Measurements from ENCODE around the gene NHSL2.

The NHSL2 gene

GRCh38 chrX:72081605-72082320 is 171.1 kb downstream of the NHSL2 start:
- DNase-seq: no peak

DNA sequence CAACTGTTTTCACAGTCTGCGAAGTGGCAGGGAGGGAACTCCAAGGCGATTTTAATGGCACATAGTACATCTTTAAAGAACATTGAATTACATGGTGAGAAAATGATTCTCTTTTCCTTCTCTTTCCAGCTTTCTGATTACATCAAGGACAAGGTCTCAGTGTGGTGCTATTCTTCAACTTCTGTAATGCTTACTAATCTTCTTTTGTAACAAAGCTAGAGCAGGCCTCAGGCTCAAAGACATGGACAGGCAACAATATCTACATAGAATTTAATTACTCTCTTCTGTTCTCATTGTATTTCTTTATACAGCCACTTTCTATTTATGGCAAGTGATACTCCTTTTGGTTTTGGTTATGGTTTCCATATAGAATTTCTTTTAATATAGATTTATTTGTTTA is 172.6 kb downstream of the NHSL2 start:
- DNase-seq: no peak

DNA sequence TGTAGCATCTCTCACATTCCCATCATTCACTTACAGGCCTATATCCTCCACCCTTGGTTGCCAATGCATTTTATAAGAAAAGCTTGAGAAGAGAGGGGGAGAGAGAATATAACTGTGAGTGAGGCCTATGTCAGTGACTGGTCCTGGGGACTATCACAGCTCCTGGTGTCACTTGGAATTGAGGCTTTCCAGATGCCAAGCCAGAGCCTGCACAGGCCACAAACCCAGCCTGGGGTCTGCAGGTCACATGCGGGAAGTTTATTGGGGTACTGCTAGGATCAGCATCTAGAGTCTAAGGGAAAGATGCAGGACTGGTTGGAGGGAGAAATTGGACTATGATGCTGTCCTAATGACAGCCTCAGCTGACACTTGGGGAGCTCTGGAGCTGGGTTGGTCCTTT is 173.5 kb downstream of the NHSL2 start:
- DNase-seq: no peak

- no peak for DNase-seq
Measured at GRCh38 chrX:72086995-72087394, 176.3 kb downstream of the NHSL2 start.

DNA sequence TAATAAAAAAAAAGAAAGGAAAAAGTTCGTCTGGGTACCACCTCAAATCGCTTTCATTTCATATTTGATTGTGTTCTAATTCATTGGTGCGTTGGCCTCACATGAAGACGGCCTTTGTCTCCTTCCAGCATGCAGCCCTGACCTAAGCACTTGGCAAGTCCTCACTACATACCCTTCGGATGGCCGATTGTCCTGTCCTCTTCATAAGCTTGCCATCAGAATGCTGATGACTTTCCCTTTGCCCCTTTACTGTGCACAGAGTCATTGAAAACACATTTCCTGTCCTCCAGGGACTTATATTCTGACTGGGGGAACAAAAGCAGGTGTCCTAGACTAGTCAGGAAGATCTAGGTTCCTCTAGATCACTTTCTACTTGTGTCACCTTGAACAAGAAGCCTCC is 178.1 kb downstream of the NHSL2 start:
- DNase-seq: no peak

DNA sequence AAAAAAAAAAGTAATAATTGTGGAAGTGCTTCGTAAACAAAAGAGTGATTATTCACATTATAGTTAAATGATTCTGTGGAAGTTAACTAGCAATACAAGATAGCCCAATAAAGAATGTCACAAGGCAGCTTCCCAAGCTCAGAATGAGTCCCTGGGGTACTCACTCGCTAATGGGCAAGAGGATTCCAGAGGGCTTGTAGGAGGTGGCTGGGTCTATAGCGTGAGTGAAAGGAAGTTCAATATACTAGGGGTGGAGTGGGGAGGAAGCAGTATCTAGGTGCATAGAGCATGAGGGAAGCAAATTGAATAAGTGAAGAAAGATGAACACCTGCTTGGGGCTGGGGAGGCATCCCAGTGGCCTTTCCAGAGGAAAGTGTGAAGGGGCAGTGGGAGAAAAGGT is 178.6 kb downstream of the NHSL2 start:
- no peak for DNase-seq

DNA sequence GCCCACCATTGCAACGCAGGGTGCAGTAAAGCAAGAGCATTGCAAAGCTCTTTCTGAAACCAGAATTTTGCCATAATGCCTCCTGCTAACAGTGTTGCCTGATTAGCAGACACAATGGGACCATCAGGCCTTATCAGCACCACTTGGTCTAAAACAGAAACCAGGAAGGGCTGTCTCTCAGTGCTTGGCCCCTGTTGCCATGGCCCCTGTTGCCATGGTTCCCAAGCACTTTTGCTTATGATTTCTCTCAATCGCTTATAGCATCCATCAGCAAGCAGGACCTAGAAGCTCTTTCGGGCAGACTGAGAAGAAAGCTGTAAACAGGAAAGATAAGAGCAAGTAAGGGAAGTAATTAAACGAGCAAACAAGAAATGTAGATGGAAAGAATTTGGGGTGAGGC is 184.2 kb downstream of the NHSL2 start:
- no peak for DNase-seq

- no peak for DNase-seq
Measured at GRCh38 chrX:72095370-72095769, 184.7 kb downstream of the NHSL2 start.

DNA sequence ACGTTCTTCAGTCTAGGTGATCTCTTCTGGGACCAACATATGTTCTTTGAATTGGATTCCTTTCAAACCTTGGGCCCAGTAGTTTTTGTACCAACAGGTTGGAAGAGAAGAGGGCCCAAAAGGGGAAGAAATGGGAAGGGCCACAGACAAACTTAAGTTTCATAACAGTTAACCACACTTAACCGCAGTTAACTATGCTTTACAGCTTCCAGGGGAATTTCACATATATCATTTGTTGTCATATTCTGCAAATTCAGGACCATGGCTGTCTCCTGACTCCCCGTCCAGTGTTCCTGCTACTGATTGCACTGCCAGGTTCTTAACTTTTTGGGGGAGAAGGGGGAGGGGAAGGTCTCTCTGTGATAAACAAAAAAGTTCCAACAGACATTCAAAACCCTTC is 186.5 kb downstream of the NHSL2 start:
- DNase-seq: no peak

GRCh38 chrX:72100051-72100755 is 189.6 kb downstream of the NHSL2 start:
- DNase-seq: no peak

- no peak for DNase-seq
Measured at GRCh38 chrX:72100824-72101351, 190.2 kb downstream of the NHSL2 start.

DNA sequence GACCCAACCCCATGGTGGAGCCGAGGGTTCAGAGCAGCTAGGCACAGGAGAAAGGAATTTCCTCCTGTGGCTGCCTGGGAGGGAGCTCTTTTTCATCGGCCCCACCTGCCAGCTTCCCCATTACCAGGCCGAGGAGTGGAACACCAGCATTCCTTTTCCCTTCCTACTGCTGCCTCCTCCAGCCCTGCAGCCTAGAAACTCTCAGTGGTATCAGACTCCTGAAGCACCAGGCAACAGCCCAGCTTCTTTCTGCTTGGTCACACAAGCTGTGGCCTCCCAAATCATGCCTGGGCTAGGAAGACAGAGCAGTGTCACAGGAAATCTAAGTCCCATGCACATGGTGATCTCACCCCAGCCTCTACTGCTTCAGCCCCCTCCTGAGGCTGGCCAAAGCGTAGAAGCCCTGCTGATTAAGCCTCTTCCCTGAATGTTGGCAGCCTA is 191.0 kb downstream of the NHSL2 start:
- DNase-seq: peak; percentile 39

GRCh38 chrX:72102126-72102525 is 191.5 kb downstream of the NHSL2 start:
- no peak for DNase-seq

- no peak for DNase-seq
Measured at GRCh38 chrX:72102760-72103159, 192.1 kb downstream of the NHSL2 start.

GRCh38 chrX:72105436-72105835 is 194.8 kb downstream of the NHSL2 start:
- DNase-seq: no peak

DNA sequence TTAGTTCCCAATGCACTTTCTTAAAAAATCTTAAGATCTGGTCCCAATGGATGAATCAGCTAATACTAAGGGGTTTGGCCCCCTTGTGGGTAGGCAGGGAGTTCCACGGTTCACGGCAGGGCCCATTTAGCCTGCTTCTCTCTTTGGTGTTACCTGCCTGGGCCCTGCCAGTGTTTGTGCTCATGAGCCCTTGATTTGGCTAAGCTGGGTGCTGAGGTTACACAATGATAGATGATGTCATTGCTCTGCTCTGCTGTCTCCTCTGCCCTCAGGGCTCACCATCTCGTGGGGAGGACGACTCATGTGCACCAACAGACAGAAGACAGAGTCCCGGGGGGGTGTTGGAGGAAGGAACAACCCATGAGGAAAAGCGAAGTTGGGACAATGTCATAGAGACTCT is 196.7 kb downstream of the NHSL2 start:
- DNase-seq: peak; percentile 71

- DNase-seq: no peak
Measured at GRCh38 chrX:72107841-72108595, 197.4 kb downstream of the NHSL2 start.

DNA sequence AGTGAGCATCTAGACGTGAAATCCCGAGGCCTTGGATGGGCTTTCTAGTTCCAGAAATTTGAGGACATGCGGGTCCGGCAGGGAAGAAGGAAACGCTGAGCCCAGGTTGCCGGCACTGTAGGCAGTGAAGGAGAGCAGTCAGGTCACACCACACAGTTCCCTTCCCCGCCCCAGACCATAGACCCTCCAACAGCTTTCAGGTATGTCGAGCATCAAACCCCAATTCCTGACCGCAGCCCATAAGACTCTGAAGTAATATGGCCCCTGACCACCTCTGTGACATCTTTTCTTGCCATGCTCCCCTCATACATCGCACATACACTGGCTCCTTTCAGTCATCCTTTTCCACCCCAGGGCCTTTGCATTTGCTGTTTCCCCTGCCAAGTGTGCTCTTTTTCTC is 198.0 kb downstream of the NHSL2 start:
- no peak for DNase-seq

DNA sequence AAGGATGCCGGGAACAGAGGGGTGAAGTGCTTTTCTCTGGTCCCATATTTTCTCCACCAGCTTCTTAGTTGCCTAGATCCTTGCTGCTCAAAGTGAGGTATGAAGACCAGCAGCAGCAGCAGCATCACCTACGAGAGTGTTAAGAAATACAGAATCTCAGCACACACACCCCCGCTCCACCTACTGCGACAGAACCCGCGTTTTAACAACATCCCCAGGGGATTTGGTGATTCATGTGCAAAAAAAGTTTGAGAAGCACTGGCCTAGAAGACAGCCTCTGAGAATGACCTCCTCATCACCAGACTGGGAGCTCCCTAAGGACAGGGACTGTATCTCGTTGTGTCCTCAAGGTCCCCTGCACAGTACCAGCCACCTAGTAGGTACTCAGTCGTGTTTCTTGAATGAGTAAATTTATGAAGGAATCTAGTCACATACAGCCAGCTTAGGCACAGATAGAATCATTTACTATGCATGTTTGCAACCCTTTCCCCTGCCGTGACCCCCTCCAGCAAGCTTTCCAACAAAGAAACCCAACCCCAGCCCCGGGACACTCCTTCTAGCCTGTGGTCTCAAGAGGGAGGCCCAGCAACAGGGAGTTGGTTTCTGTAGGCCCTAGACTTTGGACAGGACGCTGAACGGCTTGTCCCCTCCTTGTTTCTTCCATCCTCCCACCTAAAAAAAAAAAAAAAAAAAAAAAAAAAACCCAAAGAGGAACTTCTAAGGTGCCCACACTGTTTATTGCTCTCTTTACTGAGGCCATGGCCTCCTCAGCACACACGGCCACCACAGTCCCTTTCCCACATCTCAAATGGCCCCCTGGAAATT is 199.6 kb downstream of the NHSL2 start:
- no peak for DNase-seq

DNA sequence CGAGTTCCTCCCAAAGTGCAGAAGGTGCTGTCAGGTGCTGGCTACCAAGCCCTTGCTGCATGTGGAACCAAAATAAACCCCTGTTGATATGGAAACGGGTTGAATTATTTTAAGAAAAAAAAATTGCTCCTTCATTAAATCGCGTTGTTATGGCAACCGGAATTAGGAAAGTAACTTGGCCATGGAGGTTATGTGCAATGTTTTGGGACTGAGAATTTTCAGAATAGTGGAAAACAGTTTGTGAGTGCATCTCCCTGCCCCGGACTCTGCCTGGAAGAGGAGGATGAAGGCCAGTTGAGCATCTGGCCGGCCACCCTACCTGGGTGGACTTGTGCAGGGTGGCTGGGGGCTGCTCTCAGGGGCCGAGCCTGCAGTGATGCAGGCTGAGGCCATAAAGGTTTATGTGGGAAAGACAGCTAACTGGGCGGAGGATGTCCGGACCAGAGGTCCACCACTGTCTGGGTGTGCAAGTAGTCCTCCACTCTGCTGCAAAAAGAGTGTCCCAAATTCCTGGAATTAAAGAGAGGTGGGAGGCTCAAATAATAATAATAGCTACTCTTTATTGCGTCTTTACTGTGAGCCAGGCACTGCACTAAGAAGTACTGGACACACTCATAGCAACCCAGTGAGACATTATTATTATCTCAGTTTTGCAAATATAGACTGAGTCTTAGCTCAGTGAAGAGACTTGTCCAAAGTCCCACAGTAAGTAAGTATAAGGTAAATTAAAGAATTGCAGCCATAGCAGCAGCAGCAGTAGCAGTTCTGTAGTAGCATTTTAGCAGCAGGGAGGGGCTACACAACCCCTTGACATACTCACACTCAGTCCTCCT is 200.4 kb downstream of the NHSL2 start:
- no peak for DNase-seq

- no peak for DNase-seq
Measured at GRCh38 chrX:72113461-72113860, 202.8 kb downstream of the NHSL2 start.

DNA sequence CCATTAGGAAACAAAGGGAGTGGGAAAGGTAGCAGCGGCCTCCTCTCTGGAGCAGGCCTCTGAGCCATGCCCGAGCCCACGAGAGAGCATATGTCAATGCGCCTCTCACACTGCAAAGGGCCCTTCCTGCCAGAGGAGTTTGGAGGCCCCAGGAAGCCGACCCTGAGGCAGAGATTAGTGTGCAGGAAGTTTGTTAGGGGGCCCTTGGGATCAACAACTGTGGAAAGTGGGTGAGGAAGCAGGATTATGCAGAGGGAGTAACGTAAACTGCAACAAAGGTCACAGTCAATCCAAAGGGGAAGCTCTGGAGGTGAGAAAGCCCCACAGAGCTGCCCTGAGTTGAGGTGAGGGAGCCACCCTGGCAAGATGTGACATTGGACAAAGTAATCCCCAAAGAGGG is 203.7 kb downstream of the NHSL2 start:
- DNase-seq: no peak

Data from NCI-H226 (cell line).